OCI-M2 (cell line): ENCODE results near the gene DNAL1.
"Not testable (repeated sequence)": the region's sequence is repeated elsewhere in the genome, so short reads cannot be mapped to it uniquely, and the experiment has no call there.

Experiments used
- DNase-seq: peaks from one replicate; lab custom pipeline; 2025; ENCODE audit not compliant: unreplicated experiment; lab: John Stamatoyannopoulos, UW

Gene DNAL1

DNA sequence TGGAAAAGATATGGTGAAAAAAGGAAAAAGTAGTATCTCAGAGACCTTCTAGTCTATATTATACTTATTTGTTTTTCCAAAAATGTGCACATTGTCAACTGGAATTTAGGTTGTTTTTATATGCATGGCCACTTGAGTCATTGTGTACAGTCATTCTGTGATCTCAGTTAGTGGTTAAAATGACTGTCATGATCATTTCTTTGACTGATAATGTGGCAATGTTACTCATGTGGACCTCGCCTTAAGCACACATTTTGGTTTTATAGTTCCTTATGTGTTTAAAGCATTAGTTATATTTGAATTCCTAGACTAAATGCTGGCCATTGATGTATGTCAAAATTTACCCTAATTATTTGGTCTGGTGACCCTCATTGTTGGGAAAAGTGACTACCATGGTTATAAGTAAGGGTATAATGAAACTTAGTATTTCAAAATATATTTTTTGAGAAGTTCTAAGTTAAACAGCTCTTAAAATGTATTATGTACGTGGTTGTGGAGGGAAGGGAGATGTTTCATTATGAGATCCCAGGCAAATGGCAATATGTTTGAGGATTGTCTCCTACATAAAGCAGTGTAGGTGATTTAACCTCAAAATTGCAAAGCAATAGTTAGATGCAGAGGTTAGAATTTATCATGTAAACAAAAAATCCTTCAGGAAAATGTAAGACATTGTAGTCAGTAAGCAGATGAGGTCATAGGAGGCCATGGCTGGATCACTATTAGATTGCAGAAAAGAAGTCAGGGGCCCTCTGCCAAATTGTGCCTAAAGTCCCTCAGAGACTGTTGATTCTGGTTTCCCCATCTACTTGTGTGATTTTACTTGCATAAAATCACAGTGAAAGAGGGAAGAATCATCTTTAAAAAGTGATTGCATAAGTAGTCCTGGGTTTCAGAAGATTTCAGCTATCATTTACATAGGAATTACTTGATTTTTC, 51.9 kb downstream of the DNAL1 start:
- no peak for DNase-seq

DNA sequence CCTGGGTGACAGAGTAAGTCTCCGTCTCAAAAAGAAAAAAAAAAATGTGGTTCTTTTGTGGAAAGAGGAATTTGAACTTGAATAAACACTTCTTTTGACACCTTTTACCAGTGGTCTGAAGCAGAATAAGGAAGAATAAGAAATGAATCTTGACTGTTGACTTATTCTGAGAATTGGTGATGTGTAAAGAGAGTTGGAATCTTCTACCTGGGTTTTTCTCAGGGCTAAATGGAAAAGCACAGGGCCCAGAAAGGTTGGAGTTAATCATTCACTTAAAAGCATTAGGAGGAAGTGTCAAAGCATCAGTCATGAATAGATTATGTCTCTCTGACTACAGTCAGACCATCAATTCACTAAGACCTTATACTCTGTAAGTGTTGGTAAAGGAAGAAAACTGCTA, 55.5 kb downstream of the DNAL1 start:
- DNase-seq = no peak

DNA sequence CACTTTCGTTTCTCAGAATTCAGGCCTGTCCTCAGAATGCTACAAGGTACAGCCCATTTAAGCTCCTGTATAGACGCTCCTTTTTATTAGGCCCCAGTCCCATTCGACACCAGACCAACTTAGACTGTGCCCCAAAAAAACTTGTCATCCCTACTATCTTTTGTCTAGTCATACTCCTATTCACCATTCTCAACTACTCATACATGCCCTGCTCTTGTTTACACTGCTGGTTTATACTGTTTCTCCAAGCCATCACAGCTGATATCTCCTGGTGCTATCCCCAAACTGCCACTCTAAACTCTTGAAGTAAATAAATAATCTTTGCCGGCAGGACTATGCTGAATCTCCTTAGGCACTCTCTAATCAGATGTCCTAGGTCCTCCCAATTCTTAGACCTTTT, 63.3 kb downstream of the DNAL1 start:
- not testable (repeated sequence) for DNase-seq

DNA sequence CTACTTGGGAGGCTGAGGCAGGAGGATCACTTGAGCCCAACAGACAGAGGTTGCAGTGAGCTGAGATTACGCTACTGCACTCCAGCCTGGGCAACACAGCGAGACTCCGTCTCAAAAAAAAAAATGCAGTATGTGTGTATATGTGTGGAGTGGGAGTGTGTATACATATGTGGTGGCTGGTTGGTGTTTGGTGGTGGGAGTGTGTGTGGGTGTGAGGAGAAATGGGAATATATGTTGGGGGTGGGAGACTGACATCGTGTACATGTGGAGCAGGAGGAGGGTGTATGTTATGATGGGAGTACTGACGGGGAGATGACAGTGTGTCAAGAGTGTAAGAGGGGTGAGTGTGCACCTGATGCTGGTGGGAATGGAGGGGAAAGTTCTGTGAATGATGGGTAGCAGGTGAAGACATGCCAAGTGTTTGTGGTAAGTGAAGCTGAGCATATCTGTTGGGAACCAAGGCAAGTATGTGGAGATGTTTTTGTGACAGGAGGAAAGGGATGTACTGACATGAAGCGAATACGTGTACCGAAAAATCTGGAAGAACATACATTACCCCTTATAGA, 65.2 kb downstream of the DNAL1 start:
- DNase-seq = no peak

DNA sequence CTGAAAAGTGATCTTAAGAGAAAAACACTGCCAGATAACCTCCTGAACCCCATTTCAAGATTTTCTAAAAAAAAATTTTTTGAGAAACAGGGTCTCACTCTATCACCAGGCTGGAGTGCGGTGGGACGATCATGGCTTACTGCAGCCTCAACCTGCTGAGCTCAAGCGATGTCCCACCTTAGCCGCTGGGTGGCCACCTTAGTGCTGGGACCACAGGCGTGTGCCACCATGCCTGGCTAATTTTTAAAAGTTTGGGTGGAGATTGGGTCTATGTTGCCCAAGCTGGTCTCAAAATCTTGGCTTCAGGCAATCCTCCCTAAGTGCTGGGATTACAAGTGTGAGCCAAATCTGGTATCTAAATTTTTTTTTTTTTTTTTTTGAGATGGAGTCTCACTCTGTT, 66.0 kb downstream of the DNAL1 start:
- no peak for DNase-seq

DNA sequence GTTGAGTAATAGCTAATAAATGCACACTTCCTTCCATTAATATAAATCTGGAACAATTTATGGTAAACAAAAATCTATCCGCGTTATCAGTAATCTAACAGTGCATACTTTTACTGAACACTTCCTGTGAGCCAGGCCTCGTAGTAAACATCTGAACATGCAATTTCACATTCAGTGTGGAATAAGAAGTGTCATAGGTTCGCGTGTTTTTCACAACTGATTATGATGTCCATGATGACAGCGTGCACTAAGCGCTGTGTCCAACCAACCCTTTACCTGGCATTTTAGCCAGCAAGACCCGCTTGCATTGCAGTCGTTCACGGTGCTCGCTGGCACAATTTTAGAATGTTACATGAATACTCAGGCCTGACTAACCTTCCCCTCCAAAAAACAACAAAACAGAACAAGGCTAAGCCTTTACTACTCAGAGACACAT, 67.3 kb downstream of the DNAL1 start:
- DNase-seq = no peak

DNA sequence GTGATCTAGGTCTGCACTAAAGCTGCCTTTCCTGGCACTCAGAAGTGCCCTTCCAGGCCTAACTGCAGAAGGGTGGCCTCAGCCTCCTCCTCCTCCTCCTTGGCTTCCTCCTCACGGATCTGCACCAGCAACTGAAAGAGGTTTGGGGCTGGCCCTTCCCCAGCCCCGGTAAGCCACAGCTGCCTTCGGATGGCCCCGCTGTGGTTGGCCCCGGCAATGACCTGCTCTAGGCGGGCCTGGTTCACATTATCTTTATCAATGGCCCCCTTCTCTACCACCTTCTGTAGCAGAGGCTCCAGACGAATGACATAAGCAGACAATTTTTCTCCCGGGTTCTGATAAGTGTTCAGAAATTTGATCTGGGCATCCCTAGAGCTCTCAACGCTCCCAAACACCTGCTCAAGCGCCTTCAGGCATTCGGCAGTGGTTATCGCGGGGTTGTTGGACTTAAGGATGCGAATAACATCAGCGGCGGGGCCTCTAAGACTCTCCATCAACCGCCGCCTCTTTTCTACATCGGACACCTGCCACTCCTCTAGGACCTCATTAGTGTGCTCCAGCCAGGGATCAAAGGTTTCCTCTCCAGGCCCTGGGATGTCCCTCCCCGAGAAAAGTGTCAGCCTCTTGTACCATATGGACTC, 67.9 kb downstream of the DNAL1 start:
- DNase-seq = no peak

DNA sequence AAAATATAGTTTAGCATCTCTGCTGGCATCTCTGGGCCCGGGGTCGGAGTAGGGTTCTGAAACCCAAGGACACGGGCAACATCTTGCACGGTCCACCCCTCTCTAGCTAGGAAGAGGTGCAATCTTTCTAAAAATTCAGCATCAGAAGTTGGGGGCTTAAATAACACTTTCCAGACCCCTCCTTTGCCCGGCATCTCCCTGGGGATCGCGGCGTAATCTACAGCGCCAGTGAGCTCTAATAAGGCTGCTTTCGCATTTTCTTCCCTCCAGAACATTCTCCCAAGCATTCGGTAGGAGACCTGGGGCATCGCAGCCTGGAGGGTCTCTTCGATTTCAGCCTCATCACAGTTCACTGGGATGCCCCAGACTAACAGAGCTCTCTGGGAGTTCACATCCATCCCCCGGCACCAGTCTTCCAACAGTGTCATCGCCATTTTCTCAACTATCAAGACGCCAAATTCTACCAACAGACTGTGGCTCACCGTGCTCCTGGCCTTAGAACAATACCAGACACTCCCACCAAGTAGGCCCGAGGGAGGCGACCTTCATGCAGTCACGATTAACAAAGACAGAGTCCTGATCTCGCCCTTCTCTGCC, 68.5 kb downstream of the DNAL1 start:
- DNase-seq = no peak

DNA sequence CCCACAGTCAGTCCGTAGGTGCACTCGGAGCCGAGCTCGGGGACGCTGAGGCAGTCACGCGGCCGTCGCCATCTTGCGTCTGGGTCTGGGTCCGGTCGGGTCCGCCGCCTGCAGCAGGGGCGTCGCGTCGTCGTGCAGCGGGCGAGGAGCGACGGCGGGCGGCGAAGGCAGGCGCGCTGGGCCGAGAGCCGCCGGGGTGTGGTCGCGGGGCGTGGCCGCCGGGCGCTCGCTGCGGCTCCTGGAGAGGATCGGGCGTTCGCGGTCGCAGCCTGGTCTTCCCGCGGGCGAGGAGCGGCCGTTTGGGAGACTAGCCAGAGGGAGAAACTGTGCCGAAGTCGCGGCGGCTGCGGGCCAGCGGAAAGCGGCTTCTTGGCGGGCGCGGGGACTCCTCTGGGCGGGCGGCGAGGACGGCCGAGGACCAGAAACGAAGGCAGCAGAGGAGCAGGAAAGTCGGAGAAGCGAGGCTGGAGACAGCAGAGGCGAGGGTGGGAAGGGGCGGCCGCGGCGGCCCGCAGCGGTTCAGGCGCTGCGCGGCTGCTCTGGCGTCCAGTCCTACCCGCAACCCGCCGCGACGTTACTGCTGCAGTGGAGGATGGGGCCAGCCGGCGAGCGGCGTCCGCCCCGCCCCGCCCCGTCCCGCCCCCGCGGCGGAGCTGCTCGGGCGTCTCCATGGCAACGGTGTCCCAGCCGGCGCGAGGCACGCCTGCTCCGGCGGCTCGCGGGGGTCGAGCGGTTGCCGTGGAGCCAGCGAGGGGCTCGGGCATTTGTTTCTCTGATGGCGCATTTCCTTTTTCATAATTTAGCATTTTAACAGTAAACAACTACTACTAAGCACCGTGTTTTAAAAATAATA, 69.2 kb downstream of the DNAL1 start, which contains the start of gene PNMA1:
Gene PNMA1, minus strand, starts transcription at position 582 of the 853 bp plus-strand sequence. CDS start 745 bp downstream, outside the sequence.
- DNase-seq = peak; percentile 91

DNA sequence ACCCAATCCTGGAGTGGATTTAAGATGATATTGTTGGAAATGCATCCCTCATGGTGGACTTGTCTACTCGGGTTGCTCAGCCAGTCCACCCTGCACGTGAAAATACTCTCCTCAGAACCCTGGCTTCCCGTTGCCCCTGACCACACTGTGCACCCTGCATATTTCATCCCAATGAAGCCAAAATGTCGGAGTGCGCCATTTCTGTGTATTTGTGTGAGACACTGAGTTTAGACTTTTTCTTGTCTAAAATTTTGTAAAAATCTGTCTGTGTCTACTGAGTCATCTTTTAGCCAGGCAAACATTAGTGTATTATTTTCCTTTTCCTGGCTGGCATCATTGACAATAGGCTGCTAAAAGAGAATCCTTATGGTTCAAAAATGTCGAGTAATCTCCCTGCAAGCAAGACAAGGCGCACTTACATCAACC, 69.9 kb downstream of the DNAL1 start:
- DNase-seq = peak; percentile 91

DNA sequence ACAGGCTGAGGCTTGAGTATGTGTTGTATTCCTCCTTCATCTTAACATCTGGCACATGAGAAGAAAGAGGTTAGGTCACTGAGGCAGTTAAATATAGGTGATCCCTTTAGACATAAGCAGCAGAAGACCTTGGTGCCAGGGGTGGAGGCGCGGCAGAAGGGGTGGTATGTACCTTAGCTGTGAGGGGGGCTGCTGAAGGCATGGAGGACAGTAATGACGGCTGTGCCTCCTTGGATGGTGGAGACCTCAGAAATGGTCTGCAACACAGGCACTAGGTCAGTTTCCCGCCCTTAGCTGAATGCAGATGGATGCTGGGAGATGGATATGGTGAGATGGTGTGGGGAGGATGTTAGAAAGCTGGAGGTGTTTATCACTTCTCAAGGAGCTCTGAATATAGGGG, 70.9 kb downstream of the DNAL1 start:
- DNase-seq = no peak

DNA sequence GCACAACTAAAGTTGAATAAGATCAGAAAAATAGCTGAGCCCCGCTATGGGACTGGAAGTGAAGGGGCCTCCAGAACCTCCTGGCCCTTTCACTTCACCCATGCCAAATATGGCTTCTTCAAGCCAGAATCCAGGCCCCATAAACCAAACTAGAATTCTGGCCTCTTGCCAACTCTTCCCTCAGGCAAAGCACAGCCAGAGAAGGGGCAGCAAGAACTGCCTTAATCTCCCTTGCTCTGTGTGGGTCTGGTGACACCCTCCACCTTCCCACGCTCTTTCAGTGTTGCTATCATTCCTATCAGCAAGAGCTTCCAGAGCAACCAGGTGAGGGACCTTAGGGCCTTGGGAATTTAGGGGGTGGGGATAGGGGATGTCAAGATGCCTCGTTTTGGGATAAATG, 72.5 kb downstream of the DNAL1 start:
- no peak for DNase-seq

DNA sequence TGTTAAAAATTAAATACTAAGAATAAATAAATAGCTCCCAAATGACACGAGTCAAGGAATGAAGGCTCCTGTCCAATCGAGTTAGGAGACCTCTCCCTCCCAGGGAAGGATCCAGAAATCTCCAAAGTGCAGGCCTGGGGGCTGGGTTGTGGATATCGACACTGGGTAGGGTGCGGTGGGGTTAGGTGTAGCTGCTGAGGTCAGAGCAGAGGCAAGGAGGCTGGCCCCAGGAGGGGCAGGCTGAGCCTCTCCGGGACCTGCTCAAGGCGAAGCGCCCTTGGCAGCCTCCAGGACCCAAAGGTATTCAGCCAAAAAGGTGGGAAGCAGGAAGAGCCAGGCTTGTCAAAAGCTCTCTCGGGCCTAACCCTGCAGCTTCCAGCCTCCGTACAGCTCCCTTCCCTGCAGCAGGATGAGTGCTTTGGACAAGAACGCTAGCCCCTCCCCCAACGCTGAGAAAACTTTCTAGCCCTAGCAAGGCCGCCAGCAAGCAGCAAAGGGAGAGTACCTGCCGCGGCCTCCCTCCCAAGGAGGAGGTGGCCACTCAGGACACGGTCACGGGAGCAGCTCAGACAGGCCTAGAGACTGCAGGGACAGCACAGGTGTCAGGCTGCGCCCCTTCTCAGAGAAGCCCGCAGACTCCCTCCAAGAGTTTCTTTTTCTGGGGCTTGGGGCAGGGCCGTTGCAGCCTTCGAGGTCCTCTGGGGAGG, 73.1 kb downstream of the DNAL1 start:
- no peak for DNase-seq

DNA sequence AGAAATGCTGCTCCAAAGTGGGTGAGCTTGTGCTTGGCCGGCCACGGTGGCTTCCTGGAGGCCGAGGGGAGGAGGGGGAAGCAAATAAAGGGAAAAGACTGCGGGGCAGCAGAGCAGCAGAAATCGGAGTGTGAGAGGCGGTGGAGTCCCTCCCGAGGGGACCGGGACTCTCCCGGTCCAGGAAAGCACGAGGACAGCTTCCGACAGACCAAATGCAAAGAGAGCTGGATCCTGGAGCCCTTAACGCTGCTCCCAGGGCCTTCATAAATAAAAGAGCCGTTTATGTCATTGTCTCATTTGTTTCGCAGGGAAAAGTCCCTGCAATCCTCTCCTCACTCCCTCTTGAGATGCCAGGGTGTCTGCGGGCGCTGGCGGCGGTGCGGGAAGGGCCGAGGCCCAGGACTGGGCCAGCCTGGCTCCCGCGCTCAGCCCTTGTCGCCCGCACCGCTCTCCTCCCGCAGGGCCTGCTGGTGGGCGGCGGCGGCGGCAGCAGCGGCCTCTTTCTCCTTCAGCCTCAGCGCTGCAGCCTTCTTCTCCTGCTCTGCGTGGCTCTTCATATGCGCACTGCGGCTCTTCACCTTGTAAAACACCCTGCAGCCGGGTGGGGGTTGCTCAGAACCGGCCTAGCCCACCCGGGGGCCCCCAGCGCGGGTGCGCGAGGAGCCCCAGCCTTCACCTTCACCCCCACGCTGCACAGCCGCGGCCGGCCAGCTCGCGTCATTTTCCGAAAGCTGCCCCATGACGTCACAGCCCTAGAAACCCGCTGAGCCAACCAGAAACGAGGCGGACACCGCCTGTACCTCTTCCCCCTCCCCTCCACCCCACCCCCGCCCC, 73.8 kb downstream of the DNAL1 start:
- DNase-seq = no peak

DNA sequence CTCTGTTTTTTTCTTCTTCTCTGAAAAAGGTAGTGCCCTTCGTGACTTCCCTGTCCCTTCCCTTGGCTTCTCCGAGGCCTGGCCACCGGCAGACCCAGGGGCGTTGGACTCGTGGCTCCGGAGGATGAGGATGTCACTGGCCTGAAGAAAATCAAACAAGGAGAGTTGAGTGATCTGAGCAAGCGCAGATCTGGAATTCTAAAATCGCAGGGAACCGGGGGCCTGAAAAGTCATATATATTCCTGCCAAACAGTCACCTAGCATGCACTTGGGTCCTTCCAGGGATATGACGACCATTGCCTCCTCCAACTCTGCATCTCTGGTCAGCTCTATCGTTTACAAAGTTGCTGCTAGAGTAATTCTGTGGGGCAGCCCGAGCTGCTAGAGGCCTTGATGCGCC, 74.6 kb downstream of the DNAL1 start:
- no peak for DNase-seq

DNA sequence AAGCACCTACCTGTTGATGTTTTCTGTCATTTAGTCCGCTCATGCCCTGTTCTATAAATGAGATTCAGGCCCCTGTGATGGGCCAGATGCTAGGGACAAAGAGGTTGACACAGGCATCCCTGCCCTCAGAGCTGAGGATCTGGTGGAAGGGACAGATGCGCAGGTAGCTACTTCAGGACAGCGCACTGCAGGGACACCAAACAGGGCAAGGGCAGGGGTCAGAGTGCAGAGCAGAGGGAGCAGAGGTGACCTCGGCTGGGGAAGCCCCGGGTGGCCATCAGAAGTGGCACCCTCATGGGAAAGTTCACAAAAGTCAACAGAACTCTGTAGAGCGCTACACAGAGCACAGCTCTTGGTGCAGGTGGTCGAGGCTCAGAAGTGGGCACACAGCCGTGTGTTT, 75.0 kb downstream of the DNAL1 start:
- no peak for DNase-seq

DNA sequence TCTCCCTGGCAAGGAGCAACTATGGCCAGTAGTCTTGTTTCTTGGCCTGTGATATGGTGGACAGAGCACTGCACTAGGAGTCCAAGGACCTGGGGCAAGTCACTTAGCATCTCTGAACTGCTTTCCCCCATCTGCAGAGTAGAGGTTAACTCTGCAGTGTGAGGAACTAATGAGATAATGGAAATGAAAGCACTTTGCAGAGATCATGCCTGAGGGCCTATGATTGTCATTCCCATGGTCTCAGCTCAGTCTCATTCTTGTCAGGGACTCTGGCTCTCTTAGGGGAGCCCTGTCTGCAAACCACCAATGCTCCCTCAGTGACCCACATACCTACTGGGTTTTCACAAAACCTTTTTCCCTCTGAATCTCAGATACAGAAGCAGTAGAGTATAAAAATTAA, 75.8 kb downstream of the DNAL1 start:
- no peak for DNase-seq

DNA sequence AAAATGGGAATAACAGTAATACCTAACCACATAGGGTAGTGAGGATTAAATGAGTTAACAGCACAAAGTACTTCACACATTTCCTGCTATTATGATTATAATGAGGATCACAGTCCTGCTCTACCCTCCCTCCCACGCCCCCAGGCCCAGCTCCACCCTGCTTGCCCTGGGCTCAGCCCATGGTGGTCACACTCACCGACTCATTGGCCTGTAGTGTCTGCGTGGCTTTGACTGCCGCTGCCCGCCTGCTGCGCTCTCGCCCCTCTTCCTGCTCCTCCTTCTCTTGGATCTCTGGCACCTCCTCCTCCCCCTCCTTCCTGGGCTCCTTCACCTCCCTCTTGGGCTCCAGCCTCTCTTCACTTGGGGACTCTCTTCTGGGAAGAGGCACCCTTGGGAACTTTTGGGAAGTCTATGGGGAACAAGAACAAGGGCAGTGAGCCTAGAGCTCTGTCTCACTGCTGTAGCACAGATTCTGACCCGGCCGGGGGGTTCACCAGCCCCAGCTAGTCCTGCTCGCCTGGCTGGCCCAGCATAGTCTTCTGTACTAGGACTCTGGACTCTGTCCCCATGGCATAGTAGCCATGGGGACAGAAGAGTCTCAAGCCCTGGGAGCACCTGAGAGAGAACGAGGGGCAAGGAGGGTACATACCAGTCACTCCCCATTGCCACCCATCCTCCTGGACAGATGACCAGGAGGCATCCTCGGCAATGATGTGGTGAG, 76.5 kb downstream of the DNAL1 start:
- no peak for DNase-seq
